GM06990 (cell line): ENCODE results near the gene DCDC2C.
"Not testable (repeated sequence)": the region's sequence is repeated elsewhere in the genome, so short reads cannot be mapped to it uniquely, and the experiment has no call there.

Experiments used
- DNase-seq: peaks from one replicate; pipeline ENCODE4 v3.0.0-alpha.2; 2011; ENCODE audit not compliant: insufficient read length; ENCODE audit errors: extremely low read depth
- H3K27me3 ChIP-seq: replicated peaks from 2 replicates; pipeline ENCODE4 v1.6.0; 2011; ENCODE audit warnings: low read length; ENCODE audit not compliant: control insufficient read depth, insufficient read depth
- H3K36me3 ChIP-seq: 2 replicates; pipeline ENCODE4 v1.5.1; 2011; ENCODE audit warnings: low read length; ENCODE audit not compliant: control insufficient read depth, insufficient read depth
- H3K4me3 ChIP-seq: replicated peaks from 2 replicates; pipeline ENCODE4 v1.5.1; 2011; ENCODE audit warnings: low read depth, mild to moderate bottlenecking, control low read depth, low read length
- TF ChIP-seq, protein P1 (sequence below): IDR thresholded peaks from 2 replicates; pipeline ENCODE4 v1.5.1; 2011; ENCODE audit warnings: low read length, control low read depth, mild to moderate bottlenecking, inconsistent platforms; ENCODE audit not compliant: insufficient read depth, poor library complexity, severe bottlenecking

DCDC2C gene

GRCh38 chr2:3807853-3808252 is 104.5 kb downstream of the DCDC2C start:
- TF ChIP-seq, protein P1, sequence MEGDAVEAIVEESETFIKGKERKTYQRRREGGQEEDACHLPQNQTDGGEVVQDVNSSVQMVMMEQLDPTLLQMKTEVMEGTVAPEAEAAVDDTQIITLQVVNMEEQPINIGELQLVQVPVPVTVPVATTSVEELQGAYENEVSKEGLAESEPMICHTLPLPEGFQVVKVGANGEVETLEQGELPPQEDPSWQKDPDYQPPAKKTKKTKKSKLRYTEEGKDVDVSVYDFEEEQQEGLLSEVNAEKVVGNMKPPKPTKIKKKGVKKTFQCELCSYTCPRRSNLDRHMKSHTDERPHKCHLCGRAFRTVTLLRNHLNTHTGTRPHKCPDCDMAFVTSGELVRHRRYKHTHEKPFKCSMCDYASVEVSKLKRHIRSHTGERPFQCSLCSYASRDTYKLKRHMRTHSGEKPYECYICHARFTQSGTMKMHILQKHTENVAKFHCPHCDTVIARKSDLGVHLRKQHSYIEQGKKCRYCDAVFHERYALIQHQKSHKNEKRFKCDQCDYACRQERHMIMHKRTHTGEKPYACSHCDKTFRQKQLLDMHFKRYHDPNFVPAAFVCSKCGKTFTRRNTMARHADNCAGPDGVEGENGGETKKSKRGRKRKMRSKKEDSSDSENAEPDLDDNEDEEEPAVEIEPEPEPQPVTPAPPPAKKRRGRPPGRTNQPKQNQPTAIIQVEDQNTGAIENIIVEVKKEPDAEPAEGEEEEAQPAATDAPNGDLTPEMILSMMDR: no peak
- no peak for DNase-seq
- Histone ChIP-seq H3K27me3 (no peaks in the 10 kb centered on the region), H3K4me3 (no peak overlapping the region), H3K36me3 (no peaks in the 10 kb centered on the region)

DNA sequence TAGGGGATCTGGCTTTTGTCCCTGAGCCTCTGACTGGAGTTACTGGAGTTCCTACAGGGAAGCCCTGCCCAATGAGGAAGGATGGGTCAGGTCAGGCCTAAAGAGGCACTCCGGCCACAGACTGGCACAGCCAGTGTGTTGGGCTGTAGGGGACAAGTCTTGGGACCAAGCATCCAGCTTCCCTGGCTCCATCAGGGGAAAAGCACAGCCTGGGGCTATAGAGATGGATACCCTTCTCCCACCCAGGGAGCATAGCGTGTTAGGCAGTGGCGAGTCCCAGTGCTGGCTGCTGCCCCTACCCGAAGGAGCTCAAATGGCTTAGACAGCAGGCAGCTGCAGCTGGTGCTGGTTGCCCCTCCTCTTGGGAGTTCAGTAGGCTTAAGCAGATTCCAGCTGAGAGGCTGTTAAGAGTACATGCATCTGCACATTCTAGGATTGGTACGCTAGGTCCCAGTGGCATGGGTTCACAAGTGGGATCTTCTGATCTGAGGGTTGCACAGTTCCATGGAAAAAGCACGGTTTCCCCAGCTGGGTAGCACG is 111.4 kb downstream of the DCDC2C start:
- no peaks in the 10 kb centered on the region for H3K36me3 ChIP-seq
- H3K27me3 ChIP-seq: no peaks in the 10 kb centered on the region
- no peak for DNase-seq
- TF ChIP-seq, protein P1: no peak
- H3K4me3 ChIP-seq: no peak overlapping the region

DNA sequence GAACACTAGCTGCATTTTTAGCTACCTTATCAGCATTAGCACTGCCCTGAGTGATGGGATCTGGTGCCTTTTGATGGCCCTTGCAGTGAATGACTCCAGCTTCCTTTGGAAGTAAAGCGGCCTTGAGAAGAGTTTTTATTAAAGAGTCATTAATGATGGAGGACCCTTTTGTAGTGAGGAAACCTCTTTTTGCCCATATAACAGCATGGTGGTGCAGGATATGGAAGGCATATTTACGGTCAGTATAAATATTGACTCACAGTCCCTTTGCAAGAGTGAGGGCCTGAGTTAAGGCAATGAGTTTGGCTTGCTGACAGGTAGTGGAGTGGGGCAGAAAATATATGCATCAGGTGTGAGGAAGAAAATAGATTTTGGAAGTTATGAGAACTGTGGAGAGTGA is 113.8 kb downstream of the DCDC2C start:
- not testable (repeated sequence) for DNase-seq, H3K4me3 ChIP-seq, H3K27me3 ChIP-seq, H3K36me3 ChIP-seq

- DNase-seq: no peak
Measured at GRCh38 chr2:3823748-3824147, 120.4 kb downstream of the DCDC2C start.

GRCh38 chr2:3827673-3828575 is 124.5 kb downstream of the DCDC2C start:
- TF ChIP-seq, protein P1: peak; percentile 81
- Histone ChIP-seq H3K4me3 (no peak overlapping the region), H3K27me3 (no peaks in the 10 kb centered on the region), H3K36me3 (no peaks in the 10 kb centered on the region)
- DNase-seq: no peak

More at GRCh38 chr2:3823748-3824147, 120.4 kb downstream of the DCDC2C start:
- no peak overlapping the region for H3K4me3 ChIP-seq
- H3K36me3 ChIP-seq: no peaks in the 10 kb centered on the region
- no peaks in the 10 kb centered on the region for H3K27me3 ChIP-seq
- TF ChIP-seq, protein P1: no peak

DNA sequence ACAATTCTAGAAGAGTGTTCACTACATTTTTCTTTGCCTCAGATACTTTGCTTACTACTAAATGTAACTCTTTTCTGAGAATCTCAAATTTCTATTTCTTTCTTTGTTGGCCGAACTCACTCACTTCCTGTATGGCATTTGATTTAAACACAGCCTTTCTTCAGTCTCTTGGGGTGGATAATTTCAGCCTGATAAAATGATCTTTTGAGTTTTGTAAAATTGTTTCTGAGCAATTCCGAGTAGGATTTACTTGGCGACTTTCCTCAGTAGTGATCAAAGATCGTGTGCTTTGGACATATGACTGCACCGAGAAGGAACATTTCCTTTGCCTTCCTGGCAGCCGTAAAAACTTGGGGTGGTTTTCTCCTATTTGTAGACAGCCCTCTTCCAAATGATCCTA is 127.4 kb downstream of the DCDC2C start:
- Histone ChIP-seq H3K27me3 (no peaks in the 10 kb centered on the region), H3K4me3 (no peak overlapping the region), H3K36me3 (no peaks in the 10 kb centered on the region)
- no peak for DNase-seq
- TF ChIP-seq, protein P1: no peak
